Measurements from ENCODE around the gene HOTAIR. TPM values are rescaled to one million over a fixed set of nuclear protein-coding genes. Genes with fewer than 3 reads are reported as not detected.

HOTAIR gene
- total RNA-seq, 1 experiment from 2014 or later, result not detected

GRCh38 chr12:54007538-54008259 is 32.9 kb upstream of the HOTAIR start:
- H3K27me3 ChIP-seq (ENCODE audit: insufficient read depth, low read length), result peaks cover 94% of the 10 kb centered on the region
- Mint-ChIP-seq H3K9me3 (peaks cover 2 to 8% of the 10 kb centered on the region in 2 experiments; a peak in 2 of 5 replicates), H3K36me3 (ENCODE audit: insufficient read depth in 1 of 3, low read depth in 3 of 3) (no peaks in the 10 kb centered on the region), H3K27me3 (ENCODE audit: low read depth) (peaks cover 100% of the 10 kb centered on the region), H3K4me3 (no peak overlapping the region), H3K27ac (no peak overlapping the region), H3K4me1 (peaks cover 7 to 35% of the 10 kb centered on the region in 2 experiments)
- H2AFZ ChIP-seq (ENCODE audit: low read length), result no peak overlapping the region
- no peak overlapping the region for H2BK20ac ChIP-seq (ENCODE audit: low read depth, low read length, poor library complexity, severe bottlenecking)
- H3K9me3 ChIP-seq (ENCODE audit: control insufficient read depth, low read depth, low read length), result no peaks in the 10 kb centered on the region
- H3T11ph ChIP-seq (ENCODE audit: low read length), result no peak overlapping the region
- no peak overlapping the region for H3K9ac ChIP-seq (ENCODE audit: extremely low read depth, insufficient read length, low read length)
- H4K5ac ChIP-seq (ENCODE audit: insufficient read length, low read depth, low read length), result no peak overlapping the region
- no peak overlapping the region for H4K8ac ChIP-seq (replicated peaks; ENCODE audit: insufficient read length, low read depth, low read length)
- TF ChIP-seq, protein P1, sequence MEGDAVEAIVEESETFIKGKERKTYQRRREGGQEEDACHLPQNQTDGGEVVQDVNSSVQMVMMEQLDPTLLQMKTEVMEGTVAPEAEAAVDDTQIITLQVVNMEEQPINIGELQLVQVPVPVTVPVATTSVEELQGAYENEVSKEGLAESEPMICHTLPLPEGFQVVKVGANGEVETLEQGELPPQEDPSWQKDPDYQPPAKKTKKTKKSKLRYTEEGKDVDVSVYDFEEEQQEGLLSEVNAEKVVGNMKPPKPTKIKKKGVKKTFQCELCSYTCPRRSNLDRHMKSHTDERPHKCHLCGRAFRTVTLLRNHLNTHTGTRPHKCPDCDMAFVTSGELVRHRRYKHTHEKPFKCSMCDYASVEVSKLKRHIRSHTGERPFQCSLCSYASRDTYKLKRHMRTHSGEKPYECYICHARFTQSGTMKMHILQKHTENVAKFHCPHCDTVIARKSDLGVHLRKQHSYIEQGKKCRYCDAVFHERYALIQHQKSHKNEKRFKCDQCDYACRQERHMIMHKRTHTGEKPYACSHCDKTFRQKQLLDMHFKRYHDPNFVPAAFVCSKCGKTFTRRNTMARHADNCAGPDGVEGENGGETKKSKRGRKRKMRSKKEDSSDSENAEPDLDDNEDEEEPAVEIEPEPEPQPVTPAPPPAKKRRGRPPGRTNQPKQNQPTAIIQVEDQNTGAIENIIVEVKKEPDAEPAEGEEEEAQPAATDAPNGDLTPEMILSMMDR (conservative IDR thresholded peaks at IDR 0.05), result no peak
- H3K56ac ChIP-seq (ENCODE audit: insufficient read length, low read depth, low read length), result no peak overlapping the region
- no CpG with 5 or more reads among the region's 2 CpGs for WGBS (ENCODE audit: extremely low coverage, insufficient read length, low lambda C conversion rate)
- H4K91ac ChIP-seq (ENCODE audit: insufficient read length, low read depth, low read length), result no peak overlapping the region
- H3K14ac ChIP-seq (ENCODE audit: insufficient read depth, low read length), result no peak overlapping the region
- DNase-seq, result no peak
- no peak overlapping the region for H3K23ac ChIP-seq (ENCODE audit: insufficient read length, low read depth, low read length)
- H2BK120ac ChIP-seq (ENCODE audit: low read depth, low read length, poor library complexity, severe bottlenecking), result no peak overlapping the region
- H2AK5ac ChIP-seq (ENCODE audit: insufficient read length, low read length), result no peak overlapping the region
- no peak overlapping the region for H3K4ac ChIP-seq (ENCODE audit: low read depth, low read length)
- no peak overlapping the region for H2BK5ac ChIP-seq (ENCODE audit: insufficient read length, low read length)
- H3K23me2 ChIP-seq (ENCODE audit: insufficient read length, low read depth, low read length, poor library complexity, severe bottlenecking), result no peaks in the 10 kb centered on the region
- no peaks in the 10 kb centered on the region for H3K79me1 ChIP-seq (ENCODE audit: insufficient read depth, low read depth, low read length, poor library complexity, severe bottlenecking)
- no peak overlapping the region for H3K4me2 ChIP-seq (ENCODE audit: insufficient read depth, insufficient read length, low read length)
- no peaks in the 10 kb centered on the region for H3K79me2 ChIP-seq (ENCODE audit: insufficient read depth, low read length)
- no peak overlapping the region for H3K18ac ChIP-seq (ENCODE audit: insufficient read length, low read depth, low read length)
- no peak overlapping the region for H3K27ac ChIP-seq (ENCODE audit: insufficient read length, low read depth, low read length)
- H3K4me1 ChIP-seq (ENCODE audit: insufficient read depth, low read length), result no peaks in the 10 kb centered on the region
- no peaks in the 10 kb centered on the region for H4K20me1 ChIP-seq (ENCODE audit: control insufficient read depth, insufficient read depth, insufficient read length)
- no peak overlapping the region for H2BK15ac ChIP-seq (ENCODE audit: low read depth, low read length)
- no peak overlapping the region for H2BK12ac ChIP-seq (ENCODE audit: insufficient read length, low read depth, low read length)
